H9 (cell line): ENCODE measurements around the gene SELENOW. TPM values are rescaled to one million over a fixed set of nuclear protein-coding genes. Genes with fewer than 3 reads are reported as not detected.
"Not testable (repeated sequence)": the region's sequence is repeated elsewhere in the genome, so short reads cannot be mapped to it uniquely, and the experiment has no call there.

ENCODE experiments used
- DNase-seq: peaks from one replicate; pipeline ENCODE4 v3.0.0-alpha.2; 2017
- H2AFZ ChIP-seq: one replicate; pipeline ENCODE4 v1.6.1; 2013; ENCODE audit warnings: mild to moderate bottlenecking, low read length, control low read depth, moderate library complexity
- H2AK5ac ChIP-seq: 2 replicates; pipeline ENCODE4 v1.6.1; 2013; ENCODE audit warnings: low read length, control low read depth, mixed read lengths; ENCODE audit not compliant: insufficient read length
- H2BK120ac ChIP-seq: one replicate; pipeline ENCODE4 v1.6.1; 2013; ENCODE audit warnings: low read depth, mild to moderate bottlenecking, low read length, control low read depth, inconsistent platforms; ENCODE audit not compliant: poor library complexity, severe bottlenecking
- H2BK12ac ChIP-seq: 2 replicates; pipeline ENCODE4 v1.6.1; 2013; ENCODE audit warnings: low read length, control low read depth, mixed read lengths, low read depth; ENCODE audit not compliant: insufficient read length
- H2BK15ac ChIP-seq: 2 replicates; pipeline ENCODE4 v1.6.1; 2013; ENCODE audit warnings: low read depth, low read length, control low read depth
- H2BK20ac ChIP-seq: one replicate; pipeline ENCODE4 v1.6.1; 2013; ENCODE audit warnings: low read depth, mild to moderate bottlenecking, low read length, control low read depth, inconsistent platforms; ENCODE audit not compliant: poor library complexity, severe bottlenecking
- H2BK5ac ChIP-seq: 2 replicates; pipeline ENCODE4 v1.6.1; 2013; ENCODE audit warnings: low read length, control low read depth, mixed read lengths; ENCODE audit not compliant: insufficient read length
- H3K14ac ChIP-seq: 2 replicates; pipeline ENCODE4 v1.6.1; 2013; ENCODE audit warnings: low read length, control low read depth; ENCODE audit not compliant: insufficient read depth
- H3K18ac ChIP-seq: 2 replicates; pipeline ENCODE4 v1.6.1; 2013; ENCODE audit warnings: low read depth, mild to moderate bottlenecking, mixed read lengths, low read length, control low read depth; ENCODE audit not compliant: insufficient read length
- H3K23ac ChIP-seq: 2 replicates; pipeline ENCODE4 v1.6.1; 2013; ENCODE audit warnings: low read length, control low read depth, mixed read lengths, low read depth; ENCODE audit not compliant: insufficient read length
- H3K23me2 ChIP-seq: 2 replicates; pipeline ENCODE4 v1.6.1; 2013; ENCODE audit warnings: low read depth, mild to moderate bottlenecking, mixed read lengths, low read length, control low read depth; ENCODE audit not compliant: insufficient read length, poor library complexity, severe bottlenecking
- H3K27ac ChIP-seq: 2 replicates; pipeline ENCODE4 v1.5.1; 2013; ENCODE audit warnings: low read length, control low read depth, mixed read lengths, low read depth; ENCODE audit not compliant: insufficient read length
- H3K27me3 ChIP-seq: 2 replicates; pipeline ENCODE4 v1.6.1; 2013; ENCODE audit warnings: low read length, control low read depth, inconsistent platforms; ENCODE audit not compliant: insufficient read depth
- H3K4ac ChIP-seq: 2 replicates; pipeline ENCODE4 v1.6.1; 2013; ENCODE audit warnings: low read depth, mild to moderate bottlenecking, control low read depth, inconsistent platforms, low read length, moderate library complexity
- H3K4me1 ChIP-seq: 2 replicates; pipeline ENCODE4 v1.6.1; 2013; ENCODE audit warnings: low read length, control low read depth, inconsistent platforms; ENCODE audit not compliant: insufficient read depth
- H3K4me2 ChIP-seq: 2 replicates; pipeline ENCODE4 v1.6.1; 2013; ENCODE audit warnings: low read length, control low read depth, mixed read lengths; ENCODE audit not compliant: insufficient read length, insufficient read depth
- H3K56ac ChIP-seq: 2 replicates; pipeline ENCODE4 v1.6.1; 2013; ENCODE audit warnings: low read depth, mild to moderate bottlenecking, mixed read lengths, low read length, control low read depth; ENCODE audit not compliant: insufficient read length
- H3K79me1 ChIP-seq: 2 replicates; pipeline ENCODE4 v1.6.1; 2013; ENCODE audit warnings: low read depth, mild to moderate bottlenecking, moderate library complexity, low read length, control low read depth, inconsistent platforms; ENCODE audit not compliant: insufficient read depth, poor library complexity, severe bottlenecking
- H3K79me2 ChIP-seq: 2 replicates; pipeline ENCODE4 v1.6.1; 2013; ENCODE audit warnings: low read length, control low read depth, inconsistent platforms; ENCODE audit not compliant: insufficient read depth
- H3K9ac ChIP-seq: 2 replicates; pipeline ENCODE4 v1.6.1; 2013; ENCODE audit warnings: low read length, control low read depth, mixed read lengths; ENCODE audit not compliant: insufficient read length; ENCODE audit errors: extremely low read depth
- H3K9me3 ChIP-seq: one replicate; pipeline ENCODE4 v1.6.1; 2013; ENCODE audit warnings: low read depth, low read length, inconsistent platforms; ENCODE audit not compliant: control insufficient read depth
- H3T11ph ChIP-seq: one replicate; pipeline ENCODE4 v1.6.1; 2013; ENCODE audit warnings: mild to moderate bottlenecking, low read length, control low read depth, inconsistent platforms
- H4K20me1 ChIP-seq: one replicate; pipeline ENCODE4 v1.6.1; 2013; ENCODE audit not compliant: control insufficient read depth, insufficient read length, insufficient read depth
- H4K5ac ChIP-seq: 2 replicates; pipeline ENCODE4 v1.6.1; 2013; ENCODE audit warnings: low read depth, mild to moderate bottlenecking, mixed read lengths, low read length, control low read depth; ENCODE audit not compliant: insufficient read length
- H4K8ac ChIP-seq: replicated peaks from 2 replicates; pipeline ENCODE4 v1.6.1; 2013; ENCODE audit warnings: low read length, control low read depth, mixed read lengths, low read depth; ENCODE audit not compliant: insufficient read length
- H4K91ac ChIP-seq: 2 replicates; pipeline ENCODE4 v1.6.1; 2013; ENCODE audit warnings: low read depth, mild to moderate bottlenecking, moderate library complexity, mixed read lengths, low read length, control low read depth; ENCODE audit not compliant: insufficient read length
- H3K27ac Mint-ChIP-seq, 3 experiments: 2 replicates in 2 of 3; 3 replicates in 1 of 3; pipeline ENCODE4 v1.8.0; 2020 to 2021; ENCODE audit warnings: mixed read lengths in 3 of 3, mild to moderate bottlenecking in 1 of 3, moderate library complexity in 1 of 3
- H3K27me3 Mint-ChIP-seq: 2 replicates; pipeline ENCODE4 v1.8.0; 2021; ENCODE audit warnings: low read depth, mild to moderate bottlenecking, moderate library complexity, mixed read lengths
- H3K36me3 Mint-ChIP-seq, 3 experiments: 2 replicates in 2 of 3; 3 replicates in 1 of 3; pipeline ENCODE4 v1.8.0; 2020 to 2021; ENCODE audit warnings: low read depth in 3 of 3, mixed read lengths in 3 of 3; ENCODE audit not compliant: insufficient read depth in 1 of 3
- H3K4me1 Mint-ChIP-seq, 2 experiments: 2 replicates each; pipeline ENCODE4 v1.8.0; 2020; ENCODE audit warnings: mixed read lengths in 2 of 2
- H3K4me3 Mint-ChIP-seq, 2 experiments: 2 replicates in 1 of 2; 3 replicates in 1 of 2; pipeline ENCODE4 v1.8.0; 2020 to 2021; ENCODE audit warnings: mild to moderate bottlenecking in 2 of 2, mixed read lengths in 2 of 2, moderate library complexity in 1 of 2
- H3K9me3 Mint-ChIP-seq, 2 experiments: 2 replicates in 1 of 2; 3 replicates in 1 of 2; pipeline ENCODE4 v1.8.0; 2020; ENCODE audit warnings: mild to moderate bottlenecking in 2 of 2, mixed read lengths in 2 of 2, moderate library complexity in 1 of 2
- WGBS: extraction: QIAGEN DNeasy Blood & Tissue Kit; methylation state at CpG from one replicate; pipeline ENCODE4 v1.1.7; 2013; ENCODE audit warnings: missing lambda C conversion rate, low lambda C conversion rate, mixed read lengths; ENCODE audit not compliant: insufficient read length; ENCODE audit errors: extremely low coverage; 5-methylcytosine and 5-hydroxymethylcytosine counted together
- total RNA-seq: library from RNA; stranded (reverse); gene quantifications from 2 replicates; pipeline ENCODE4 v1.2.1, GENCODE V29; 2021

Gene SELENOW
- total RNA-seq, 1 experiment from 2014 or later = 388 TPM

DNA sequence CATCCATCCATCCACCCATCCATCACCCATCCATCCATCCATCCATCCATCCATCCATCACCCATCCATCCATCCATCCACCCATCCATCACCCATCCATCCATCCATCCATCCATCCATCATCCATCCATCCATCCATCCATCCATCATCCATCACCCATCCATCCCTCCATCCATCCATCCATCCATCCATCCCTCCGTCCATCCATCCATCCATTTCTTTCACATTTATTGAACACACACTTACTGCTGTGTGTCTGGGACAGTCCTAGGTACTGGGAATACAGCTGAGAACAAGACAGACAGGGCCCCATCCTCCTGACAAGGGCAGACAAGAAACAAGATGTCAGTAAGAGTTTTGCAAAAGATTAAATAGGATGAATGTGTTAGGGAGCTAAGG, 39.7 kb downstream of the SELENOW start:
- not testable (repeated sequence) for H2BK15ac ChIP-seq, H3T11ph ChIP-seq, H3K23ac ChIP-seq, H2AK5ac ChIP-seq, H3K9ac ChIP-seq, H3K56ac ChIP-seq, H3K4me3 Mint-ChIP-seq, H4K5ac ChIP-seq, H3K79me2 ChIP-seq, H3K36me3 Mint-ChIP-seq, H2BK20ac ChIP-seq, H4K91ac ChIP-seq, H3K23me2 ChIP-seq, H2AFZ ChIP-seq, H3K14ac ChIP-seq, H2BK12ac ChIP-seq, H2BK120ac ChIP-seq, H3K9me3 Mint-ChIP-seq, H3K27me3 ChIP-seq, H3K9me3 ChIP-seq, H3K18ac ChIP-seq, H4K20me1 ChIP-seq, H4K8ac ChIP-seq, H3K4me1 ChIP-seq, H3K4me2 ChIP-seq, H2BK5ac ChIP-seq, DNase-seq, H3K27ac Mint-ChIP-seq, H3K27me3 Mint-ChIP-seq, H3K27ac ChIP-seq, H3K79me1 ChIP-seq, H3K4ac ChIP-seq
- WGBS = 100% methylated on average over 1 of the region's 1 CpG
- peaks cover 39 to 50% of the 10 kb centered on the region in 2 experiments for H3K4me1 Mint-ChIP-seq
